GM12878 (cell line): Measurements from ENCODE around the gene SHH.

Source experiments
- CBFB ChIP-seq: IDR thresholded peaks from 2 replicates; pipeline ENCODE4 v1.6.1; 2016; ENCODE audit warnings: antibody characterized with exemption, low read depth
- TF ChIP-seq, protein P1 (sequence below), 3 experiments: IDR thresholded peaks in 2 of 3; conservative IDR thresholded peaks in 1 of 3; 2 replicates each; pipeline ENCODE4 v1.5.1; 2011; ENCODE audit warnings: low read depth in 3 of 3, low read length in 3 of 3, mild to moderate bottlenecking in 3 of 3, control low read depth in 2 of 3, moderate library complexity in 2 of 3, inconsistent platforms in 1 of 3, mixed read lengths in 1 of 3; ENCODE audit not compliant: control insufficient read depth in 2 of 3, insufficient read depth in 1 of 3; ENCODE audit errors: extremely low read depth in 1 of 3

DNA sequence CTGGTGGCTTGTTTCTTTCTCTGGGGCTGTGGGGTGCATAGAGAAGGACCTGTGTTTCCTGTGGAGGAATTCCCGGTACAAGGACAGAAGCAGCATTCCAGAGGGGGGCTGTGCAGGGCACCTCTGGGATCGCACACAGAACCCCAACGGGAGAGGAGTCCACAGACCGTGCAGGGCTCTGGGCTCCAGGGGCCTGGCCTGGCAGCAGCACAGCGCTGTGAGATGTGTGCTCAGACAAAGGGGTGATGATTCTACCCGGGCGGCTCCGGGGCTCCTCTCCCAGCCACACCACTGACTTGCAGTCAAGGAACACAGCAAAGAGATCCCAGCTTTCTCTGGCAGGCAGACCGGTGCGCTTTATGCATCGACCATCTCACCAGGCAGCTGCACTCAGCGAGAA, 6.9 kb upstream of the SHH start:
- TF ChIP-seq, protein P1, sequence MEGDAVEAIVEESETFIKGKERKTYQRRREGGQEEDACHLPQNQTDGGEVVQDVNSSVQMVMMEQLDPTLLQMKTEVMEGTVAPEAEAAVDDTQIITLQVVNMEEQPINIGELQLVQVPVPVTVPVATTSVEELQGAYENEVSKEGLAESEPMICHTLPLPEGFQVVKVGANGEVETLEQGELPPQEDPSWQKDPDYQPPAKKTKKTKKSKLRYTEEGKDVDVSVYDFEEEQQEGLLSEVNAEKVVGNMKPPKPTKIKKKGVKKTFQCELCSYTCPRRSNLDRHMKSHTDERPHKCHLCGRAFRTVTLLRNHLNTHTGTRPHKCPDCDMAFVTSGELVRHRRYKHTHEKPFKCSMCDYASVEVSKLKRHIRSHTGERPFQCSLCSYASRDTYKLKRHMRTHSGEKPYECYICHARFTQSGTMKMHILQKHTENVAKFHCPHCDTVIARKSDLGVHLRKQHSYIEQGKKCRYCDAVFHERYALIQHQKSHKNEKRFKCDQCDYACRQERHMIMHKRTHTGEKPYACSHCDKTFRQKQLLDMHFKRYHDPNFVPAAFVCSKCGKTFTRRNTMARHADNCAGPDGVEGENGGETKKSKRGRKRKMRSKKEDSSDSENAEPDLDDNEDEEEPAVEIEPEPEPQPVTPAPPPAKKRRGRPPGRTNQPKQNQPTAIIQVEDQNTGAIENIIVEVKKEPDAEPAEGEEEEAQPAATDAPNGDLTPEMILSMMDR (IDR thresholded peaks at IDR 0.05 in 2 of 3, conservative IDR thresholded peaks at IDR 0.05 in 1 of 3; ENCODE audit: control insufficient read depth in 2 of 3, extremely low read depth in 1 of 3, insufficient read depth in 1 of 3, low read depth in 3 of 3, low read length in 3 of 3), result no peak
- TF ChIP-seq CBFB, result no peak
